A549 (cell line): ENCODE measurements around the gene CCNG2.

Experiments used
- CTCF ChIP-seq: fragments of >200 bp; sonication (Bioruptor Twin); formaldehyde crosslinking; IDR thresholded peaks from 3 replicates; pipeline ENCODE4 v1.5.1; 2016
- EP300 ChIP-seq, 2 experiments: fragments of >200 bp; sonication (Bioruptor Twin); formaldehyde crosslinking; IDR thresholded peaks; 2 replicates in 1 of 2; 3 replicates in 1 of 2; pipeline ENCODE4 v1.6.1; 2016 to 2017
- KDM5A ChIP-seq: fragments of 200-600 bp; sonication (generic); IDR thresholded peaks from 2 replicates; pipeline ENCODE4 v1.6.1; 2016; ENCODE audit warnings: antibody characterized with exemption, mild to moderate bottlenecking
- NFE2L2 ChIP-seq: fragments of 150-350 bp; conservative IDR thresholded peaks from 2 replicates; pipeline ENCODE4 v1.6.1; 2014; ENCODE audit warnings: low read length
- PBX3 ChIP-seq: IDR thresholded peaks from 2 replicates; pipeline ENCODE4 v1.6.1; 2012
- POLR2A ChIP-seq: IDR thresholded peaks from 2 replicates; pipeline ENCODE4 v1.6.1; 2012; ENCODE audit warnings: mild to moderate bottlenecking, low read length
- REST ChIP-seq: fragments of 200-600 bp; sonication (generic); IDR thresholded peaks from 2 replicates; pipeline ENCODE4 v1.6.1; 2016; ENCODE audit warnings: antibody characterized with exemption, mild to moderate bottlenecking, moderate library complexity
- RNF2 ChIP-seq: fragments of 200-600 bp; sonication (generic); IDR thresholded peaks from 2 replicates; pipeline ENCODE4 v1.6.1; 2016; ENCODE audit warnings: low read depth, mild to moderate bottlenecking, antibody characterized with exemption, moderate library complexity, borderline replicate concordance
- TFCP2L1 ChIP-seq: fragments of 250-450 bp; sonication (Bioruptor Pico); IDR thresholded peaks from 2 replicates; pipeline ENCODE4 v1.5.0; 2021; ENCODE audit warnings: mild to moderate bottlenecking

DNA sequence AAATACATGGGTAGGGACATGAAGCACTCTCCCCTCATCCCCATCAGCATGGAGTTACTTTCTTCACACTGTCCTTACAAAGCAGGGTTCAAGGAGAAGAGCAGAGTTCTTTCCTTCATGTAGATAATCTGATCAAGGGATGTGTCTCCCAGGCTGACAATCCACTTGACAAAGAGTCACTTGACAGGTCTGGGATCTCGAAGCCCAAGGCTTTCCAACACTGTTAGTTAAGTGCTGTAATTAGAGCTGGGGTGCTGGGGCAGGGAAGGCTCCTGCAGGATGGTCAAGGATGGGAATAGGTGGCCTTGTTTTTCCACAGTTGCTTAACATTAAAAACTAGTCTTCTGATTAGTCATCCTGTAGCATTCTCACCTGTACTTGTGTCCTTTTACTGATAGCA is 38.0 kb downstream of the CCNG2 start:
- no peak for TF ChIP-seq REST
- TF ChIP-seq KDM5A, result no peak
- no peak for TF ChIP-seq CTCF
- TF ChIP-seq EP300 (IDR thresholded peaks at IDR 0.05), result no peak
- no peak for TF ChIP-seq TFCP2L1 (CRISPR knock-in tag)
- TF ChIP-seq NFE2L2, result no peak
- no peak for TF ChIP-seq PBX3
- no peak for TF ChIP-seq RNF2
- TF ChIP-seq POLR2A, result no peak
